GM12878 (cell line): Measurements from ENCODE around the gene LRRC45. TPM values are rescaled to one million over a fixed set of nuclear protein-coding genes. Genes with fewer than 3 reads are reported as not detected.

Source experiments
- ATAC-seq: fragments of 200-7000 bp; cut with Tn5 transposase; 3 replicates; pipeline ENCODE4 v1.9.1; 2020; ENCODE audit warnings: mild to moderate bottlenecking, moderate library complexity
- BruUV-seq: library from RNA; stranded (reverse); fragments of 400-500 nt; replicated peaks from 2 replicates; lab custom pipeline; 2021; lab: Mats Ljungman, UMichigan
- CTCF ChIA-PET: fragments of 300-600 bp; sonication (Branson Sonifier 250); formaldehyde crosslinking; extraction: SDS; loops from one replicate; lab custom pipeline; 2021; ENCODE audit warnings: inconsistent platforms; lab: Yijun Ruan, JAX
- POLR2A ChIA-PET: fragments of 350-600 bp; formaldehyde crosslinking; extraction: SDS; loops from one replicate; lab custom pipeline; 2021; ENCODE audit warnings: inconsistent platforms; lab: Charles Lee
- RAD21 ChIA-PET: fragments of 300-600 bp; sonication (Branson Sonifier 250); formaldehyde crosslinking; loops from one replicate; lab custom pipeline; 2023; ENCODE audit warnings: antibody characterized with exemption; ENCODE audit not compliant: unreplicated experiment; lab: Charles Lee
- SMC1A ChIA-PET: fragments of 300-600 bp; sonication (Branson Sonifier 250); formaldehyde crosslinking; loops from one replicate; lab custom pipeline; 2023; ENCODE audit not compliant: unreplicated experiment, uncharacterized antibody; lab: Charles Lee
- DNase-seq: peaks from one replicate; pipeline ENCODE4 v3.0.0-alpha.2; 2011; ENCODE audit warnings: low read depth, low spot score
- FAIRE-seq: peaks from 3 replicates; lab custom pipeline; 2011; peaks lifted over from hg19 to GRCh38; lab: Jason Lieb, UNC
- H2AFZ ChIP-seq: 2 replicates; pipeline ENCODE4 v1.6.0; 2011; ENCODE audit warnings: low read depth, low read length, control low read depth; ENCODE audit not compliant: control insufficient read depth
- H3K27ac ChIP-seq: 2 replicates; pipeline ENCODE4 v1.5.1; 2011; ENCODE audit warnings: control low read depth; ENCODE audit not compliant: control insufficient read depth, insufficient read depth
- H3K27me3 ChIP-seq, 2 experiments: replicated peaks in 1 of 2; 2 replicates each; pipeline versions ENCODE4 v1.6.0 to v1.6.1; 2011; ENCODE audit warnings: low read length in 1 of 2; ENCODE audit not compliant: control insufficient read depth in 2 of 2, insufficient read depth in 2 of 2
- H3K36me3 ChIP-seq, 2 experiments: 2 replicates each; pipeline ENCODE4 v1.5.1; 2011; ENCODE audit warnings: low read length in 1 of 2; ENCODE audit not compliant: control insufficient read depth in 2 of 2, insufficient read depth in 2 of 2
- H3K4me1 ChIP-seq: 2 replicates; pipeline ENCODE4 v1.6.1; 2011; ENCODE audit warnings: mild to moderate bottlenecking, low read length, moderate library complexity, mixed read lengths; ENCODE audit not compliant: control insufficient read depth, insufficient read depth
- H3K4me2 ChIP-seq: 2 replicates; pipeline ENCODE4 v1.6.0; 2011; ENCODE audit warnings: control low read depth; ENCODE audit not compliant: control insufficient read depth, insufficient read depth
- H3K4me3 ChIP-seq: fragments of 200-600 bp; sonication (generic); 2 replicates; pipeline ENCODE4 v1.5.1; 2016
- H3K79me2 ChIP-seq: 2 replicates; pipeline ENCODE4 v1.6.0; 2011; ENCODE audit warnings: low read length; ENCODE audit not compliant: control insufficient read depth, insufficient read depth
- H3K9ac ChIP-seq: 2 replicates; pipeline ENCODE4 v1.8.0; 2011; ENCODE audit warnings: low read length, control low read depth, mixed read lengths; ENCODE audit not compliant: control insufficient read depth, insufficient read depth
- H3K9me3 ChIP-seq: replicated peaks from 3 replicates; pipeline ENCODE4 v1.5.1; 2011; ENCODE audit warnings: mild to moderate bottlenecking, low read length; ENCODE audit not compliant: control insufficient read depth, insufficient read depth
- H4K20me1 ChIP-seq: 2 replicates; pipeline ENCODE4 v1.6.0; 2011; ENCODE audit not compliant: control insufficient read depth, insufficient read depth
- BRCA1 ChIP-seq: IDR thresholded peaks from 2 replicates; pipeline ENCODE4 v1.6.1; 2011; ENCODE audit warnings: low read depth, low read length, improper control_type of control experiment
- EED ChIP-seq: sonication (generic); IDR thresholded peaks from 2 replicates; pipeline ENCODE4 v1.6.1; 2016; ENCODE audit warnings: antibody characterized with exemption, low read depth
- EGR1 ChIP-seq, 2 experiments: IDR thresholded peaks; 1 replicate in 1 of 2; 2 replicates in 1 of 2; pipeline ENCODE4 v1.6.1; 2011 to 2012; ENCODE audit warnings: low read depth in 2 of 2, low read length in 2 of 2, borderline replicate concordance in 1 of 2, mild to moderate bottlenecking in 1 of 2, moderate library complexity in 1 of 2
- KDM1A ChIP-seq: fragments of 200-600 bp; sonication (generic); IDR thresholded peaks from 2 replicates; pipeline ENCODE4 v1.6.1; 2016; ENCODE audit warnings: borderline replicate concordance
- NR2C1 ChIP-seq: fragments of 450-650 bp; IDR thresholded peaks from 2 replicates; pipeline ENCODE4 v1.6.1; 2017; ENCODE audit warnings: antibody characterized with exemption, mild to moderate bottlenecking, moderate library complexity
- PML ChIP-seq: IDR thresholded peaks from 2 replicates; pipeline ENCODE4 v1.6.1; 2012; ENCODE audit warnings: low read length, inconsistent platforms
- POLR2AphosphoS2 ChIP-seq: IDR thresholded peaks from 2 replicates; pipeline ENCODE4 v1.6.1; 2011; ENCODE audit warnings: low read depth, mild to moderate bottlenecking, low read length, improper control_type of control experiment, moderate library complexity
- RCOR1 ChIP-seq: conservative IDR thresholded peaks from 2 replicates; pipeline ENCODE4 v1.6.1; 2012; ENCODE audit warnings: low read depth, low read length, improper control_type of control experiment
- RELA ChIP-seq: fragments of 450-650 bp; IDR thresholded peaks from 2 replicates; pipeline ENCODE4 v1.8.0; 2014; ENCODE audit warnings: borderline replicate concordance; ENCODE audit not compliant: partially characterized antibody
- ZZZ3 ChIP-seq: IDR thresholded peaks from 2 replicates; pipeline ENCODE4 v1.6.1; 2011; ENCODE audit warnings: low read depth; ENCODE audit not compliant: control insufficient read depth, insufficient read length
- WGBS: methylation state at CpG from one replicate; pipeline ENCODE4 v1.1.6; 2016; ENCODE audit warnings: low lambda C conversion rate; ENCODE audit not compliant: insufficient replicate concordance, insufficient coverage; ENCODE audit errors: missing lambda C conversion rate; 5-methylcytosine and 5-hydroxymethylcytosine counted together
- in situ Hi-C: fragments of 300-500 bp; cut with MboI; formaldehyde crosslinking; loops from 9 replicates; pipeline ENCODE4 v1.14.3; 2018; ENCODE audit warnings: mixed read lengths
- intact Hi-C: fragments of 100-400 bp; cut with micrococcal nuclease; formaldehyde crosslinking; loops from one replicate; pipeline ENCODE4 v1.14.2; 2022; ENCODE audit not compliant: unreplicated experiment
- polyA plus RNA-seq, 11 experiments: library from polyadenylated mRNA; depleted of rRNA in 4 of 11; unstranded in 6 of 11; stranded (reverse) in 5 of 11; fragments of >200 nt; fragmentation: Nextera tagmentation in 4 of 11; fragmentation: Illumina TruSeq in 1 of 11; extraction: Ambion mirVana in 4 of 11; extraction: Trizol in 1 of 11; gene quantifications; 1 replicate in 1 of 11; 2 replicates in 10 of 11; pipeline versions ENCODE4 v1.2.1 to v1.2.3, GENCODE V29; 2011 to 2016; ENCODE audit warnings: inconsistent platforms in 2 of 11, missing spikeins in 2 of 11, low read depth in 1 of 11
- total RNA-seq, 4 experiments: library from RNA; depleted of rRNA in 3 of 4; stranded (reverse); fragments of >200 nt in 3 of 4; fragmentation: Illumina TruSeq in 1 of 4; extraction: Trizol in 1 of 4; gene quantifications; 2 replicates each; pipeline versions ENCODE4 v1.2.1 to v1.2.3, GENCODE V29; 2013 to 2021
- TF ChIP-seq, protein P1 (sequence below): fragments of 150-350 bp; IDR thresholded peaks from 2 replicates; pipeline ENCODE4 v1.6.1; 2014; ENCODE audit warnings: mild to moderate bottlenecking, low read depth, low read length
- TF ChIP-seq, protein P2 (sequence below): fragments of 150-350 bp; IDR thresholded peaks from 2 replicates; pipeline ENCODE4 v1.6.1; 2016; ENCODE audit warnings: low read depth, low read length
- TF ChIP-seq, protein P3 (sequence below): IDR thresholded peaks from 2 replicates; pipeline ENCODE4 v1.6.1; 2011; ENCODE audit warnings: mild to moderate bottlenecking, low read depth, low read length, moderate library complexity; ENCODE audit not compliant: insufficient replicate concordance

LRRC45 gene
- total and polyA plus RNA-seq, 10 of the 15 experiments (the other 5 are each of a cell fraction or from before 2014, with no cell fraction given): 0.03 to 27.7 (median 10.4) TPM

DNA sequence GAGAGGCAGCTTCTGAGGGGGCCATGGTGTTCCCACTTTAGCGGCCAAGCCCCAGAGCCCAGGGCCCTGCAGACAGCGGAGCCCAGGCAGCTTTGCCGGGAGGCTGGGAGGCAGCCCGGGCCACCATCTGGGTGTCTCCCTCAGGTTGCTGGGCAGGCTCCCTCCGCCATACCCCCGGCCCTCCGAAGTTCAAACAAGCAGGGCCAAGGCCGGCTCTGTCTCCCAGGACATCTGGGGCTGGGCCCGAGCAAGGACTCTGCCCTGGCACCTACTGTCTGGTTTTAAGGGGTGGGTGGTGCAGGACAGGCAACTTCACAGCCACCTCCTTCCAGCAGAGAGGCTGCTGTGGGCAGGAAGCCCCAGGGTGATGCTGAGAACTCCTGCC is 39.9 kb downstream of the LRRC45 start:
- FAIRE-seq: no peak
- no peak for TF ChIP-seq PML
- TF ChIP-seq KDM1A: no peak
- TF ChIP-seq RCOR1: no peak
- TF ChIP-seq, protein P1, sequence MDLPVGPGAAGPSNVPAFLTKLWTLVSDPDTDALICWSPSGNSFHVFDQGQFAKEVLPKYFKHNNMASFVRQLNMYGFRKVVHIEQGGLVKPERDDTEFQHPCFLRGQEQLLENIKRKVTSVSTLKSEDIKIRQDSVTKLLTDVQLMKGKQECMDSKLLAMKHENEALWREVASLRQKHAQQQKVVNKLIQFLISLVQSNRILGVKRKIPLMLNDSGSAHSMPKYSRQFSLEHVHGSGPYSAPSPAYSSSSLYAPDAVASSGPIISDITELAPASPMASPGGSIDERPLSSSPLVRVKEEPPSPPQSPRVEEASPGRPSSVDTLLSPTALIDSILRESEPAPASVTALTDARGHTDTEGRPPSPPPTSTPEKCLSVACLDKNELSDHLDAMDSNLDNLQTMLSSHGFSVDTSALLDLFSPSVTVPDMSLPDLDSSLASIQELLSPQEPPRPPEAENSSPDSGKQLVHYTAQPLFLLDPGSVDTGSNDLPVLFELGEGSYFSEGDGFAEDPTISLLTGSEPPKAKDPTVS: no peak
- no peak for TF ChIP-seq EGR1 (IDR thresholded peaks at IDR 0.05; ENCODE audit: borderline replicate concordance in 1 of 2, low read depth in 2 of 2, low read length in 2 of 2)
- TF ChIP-seq RELA: no peak
- no peak for TF ChIP-seq NR2C1
- no peak for TF ChIP-seq EED
- no peak for TF ChIP-seq ZZZ3
- no peak for TF ChIP-seq BRCA1
- TF ChIP-seq, protein P2, sequence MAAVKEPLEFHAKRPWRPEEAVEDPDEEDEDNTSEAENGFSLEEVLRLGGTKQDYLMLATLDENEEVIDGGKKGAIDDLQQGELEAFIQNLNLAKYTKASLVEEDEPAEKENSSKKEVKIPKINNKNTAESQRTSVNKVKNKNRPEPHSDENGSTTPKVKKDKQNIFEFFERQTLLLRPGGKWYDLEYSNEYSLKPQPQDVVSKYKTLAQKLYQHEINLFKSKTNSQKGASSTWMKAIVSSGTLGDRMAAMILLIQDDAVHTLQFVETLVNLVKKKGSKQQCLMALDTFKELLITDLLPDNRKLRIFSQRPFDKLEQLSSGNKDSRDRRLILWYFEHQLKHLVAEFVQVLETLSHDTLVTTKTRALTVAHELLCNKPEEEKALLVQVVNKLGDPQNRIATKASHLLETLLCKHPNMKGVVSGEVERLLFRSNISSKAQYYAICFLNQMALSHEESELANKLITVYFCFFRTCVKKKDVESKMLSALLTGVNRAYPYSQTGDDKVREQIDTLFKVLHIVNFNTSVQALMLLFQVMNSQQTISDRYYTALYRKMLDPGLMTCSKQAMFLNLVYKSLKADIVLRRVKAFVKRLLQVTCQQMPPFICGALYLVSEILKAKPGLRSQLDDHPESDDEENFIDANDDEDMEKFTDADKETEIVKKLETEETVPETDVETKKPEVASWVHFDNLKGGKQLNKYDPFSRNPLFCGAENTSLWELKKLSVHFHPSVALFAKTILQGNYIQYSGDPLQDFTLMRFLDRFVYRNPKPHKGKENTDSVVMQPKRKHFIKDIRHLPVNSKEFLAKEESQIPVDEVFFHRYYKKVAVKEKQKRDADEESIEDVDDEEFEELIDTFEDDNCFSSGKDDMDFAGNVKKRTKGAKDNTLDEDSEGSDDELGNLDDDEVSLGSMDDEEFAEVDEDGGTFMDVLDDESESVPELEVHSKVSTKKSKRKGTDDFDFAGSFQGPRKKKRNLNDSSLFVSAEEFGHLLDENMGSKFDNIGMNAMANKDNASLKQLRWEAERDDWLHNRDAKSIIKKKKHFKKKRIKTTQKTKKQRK: no peak
- TF ChIP-seq, protein P3, sequence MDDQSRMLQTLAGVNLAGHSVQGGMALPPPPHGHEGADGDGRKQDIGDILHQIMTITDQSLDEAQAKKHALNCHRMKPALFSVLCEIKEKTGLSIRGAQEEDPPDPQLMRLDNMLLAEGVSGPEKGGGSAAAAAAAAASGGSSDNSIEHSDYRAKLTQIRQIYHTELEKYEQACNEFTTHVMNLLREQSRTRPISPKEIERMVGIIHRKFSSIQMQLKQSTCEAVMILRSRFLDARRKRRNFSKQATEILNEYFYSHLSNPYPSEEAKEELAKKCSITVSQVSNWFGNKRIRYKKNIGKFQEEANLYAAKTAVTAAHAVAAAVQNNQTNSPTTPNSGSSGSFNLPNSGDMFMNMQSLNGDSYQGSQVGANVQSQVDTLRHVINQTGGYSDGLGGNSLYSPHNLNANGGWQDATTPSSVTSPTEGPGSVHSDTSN: no peak
- no peak for TF ChIP-seq POLR2AphosphoS2
- in situ Hi-C loops (no loop called here), intact Hi-C loops (no loop called here)
- no peak overlapping the region for H3K27ac ChIP-seq
- H3K9me3 ChIP-seq: no peaks in the 10 kb centered on the region
- CTCF ChIA-PET: no interaction called here
- no peaks in the 10 kb centered on the region for H3K27me3 ChIP-seq
- no peak overlapping the region for H3K4me2 ChIP-seq
- peaks cover 8% of the 10 kb centered on the region for H3K4me1 ChIP-seq
- SMC1A ChIA-PET: interaction anchor here (0.8 kb wide), 1 partner anchor 25 kb away, joined by 3 read pairs; the partner anchor contains the start of gene DCXR
- H2AFZ ChIP-seq: no peak overlapping the region
- BruUV-seq: no TSS peak
- POLR2A ChIA-PET: no interaction called here
- no peak for DNase-seq
- H3K9ac ChIP-seq: no peak overlapping the region
- peaks cover 3 to 19% of the 10 kb centered on the region in 2 experiments; a peak in 3 of 4 replicates for H3K36me3 ChIP-seq
- H3K4me3 ChIP-seq: no peak overlapping the region
- RAD21 ChIA-PET: no interaction called here
- 95% methylated on average over 9 of the region's 9 CpGs for WGBS
- H3K79me2 ChIP-seq: peaks cover 20% of the 10 kb centered on the region
- ATAC-seq: no peak
- H4K20me1 ChIP-seq: no peaks in the 10 kb centered on the region
